Vagina (tissue), 2 donors: ENCODE data around the gene USP7. TPM values are rescaled to one million over a fixed set of nuclear protein-coding genes. Genes with fewer than 3 reads are reported as not detected.

ENCODE experiments used
- DNase-seq, 2 donors: peaks; one replicate each; pipeline ENCODE4 v3.0.0-alpha.2; 2017; ENCODE audit errors: extremely low spot score in 2 of 2
- H3K27ac ChIP-seq: fragments of 200-600 bp; sonication (generic); one replicate; pipeline ENCODE4 v1.5.1; 2019
- H3K27me3 ChIP-seq: fragments of 200-600 bp; sonication (generic); one replicate; pipeline ENCODE4 v1.5.1; 2019
- H3K36me3 ChIP-seq, 2 donors: fragments of 200-600 bp; sonication (generic); one replicate each; pipeline ENCODE4 v1.5.1; 2017 to 2019
- H3K4me1 ChIP-seq: fragments of 200-600 bp; sonication (generic); one replicate; pipeline ENCODE4 v1.5.1; 2019
- H3K4me3 ChIP-seq, 2 donors: fragments of 200-600 bp; sonication (generic); 1 replicate in 1 of 2; 2 replicates in 1 of 2; pipeline ENCODE4 v1.5.1; 2016 to 2019
- H3K9me3 ChIP-seq: fragments of 200-600 bp; sonication (generic); one replicate; pipeline ENCODE4 v1.5.1; 2019
- CTCF ChIP-seq, 3 experiments: fragments of 450-650 bp in 2 of 3; fragments of 200-600 bp in 1 of 3; sonication (generic) in 1 of 3; IDR thresholded peaks; one replicate each; pipeline ENCODE4 v1.5.1; 2017 to 2019; ENCODE audit warnings: antibody characterized with exemption in 3 of 3, mild to moderate bottlenecking in 2 of 3, moderate library complexity in 2 of 3
- POLR2A ChIP-seq, 2 donors: fragments of 450-650 bp; IDR thresholded peaks; one replicate each; pipeline ENCODE4 v1.6.1; 2017; ENCODE audit warnings: antibody characterized with exemption in 2 of 2, mild to moderate bottlenecking in 2 of 2, moderate library complexity in 2 of 2
- POLR2AphosphoS5 ChIP-seq, 2 donors: sonication (generic); formaldehyde crosslinking; IDR thresholded peaks; one replicate each; pipeline ENCODE4 v1.9.0; 2017; ENCODE audit warnings: antibody characterized with exemption in 2 of 2, mild to moderate bottlenecking in 2 of 2, low read depth in 1 of 2; ENCODE audit not compliant: insufficient read depth in 1 of 2
- intact Hi-C: fragments of 100-400 bp; cut with DNase I; formaldehyde crosslinking; loops from one replicate; pipeline ENCODE4 v1.15.1; 2023
- total RNA-seq: library from RNA; depleted of rRNA; stranded (reverse); fragments of >200 nt; gene quantifications from one replicate; pipeline ENCODE4 v1.2.3, GENCODE V29; 2016

Gene USP7
- total RNA-seq, 1 donor from 2014 or later = 112 TPM

- H3K4me3 ChIP-seq = no peak overlapping the region
- peaks cover 28% of the 10 kb centered on the region for H3K4me1 ChIP-seq
- no peak for TF ChIP-seq POLR2AphosphoS5 (IDR thresholded peaks at IDR 0.05; ENCODE audit: insufficient read depth in 1 of 2, low read depth in 1 of 2)
- TF ChIP-seq CTCF (IDR thresholded peaks at IDR 0.05) = no peak
- no peak for TF ChIP-seq POLR2A (IDR thresholded peaks at IDR 0.05)
- no peaks in the 10 kb centered on the region for H3K9me3 ChIP-seq
- H3K27me3 ChIP-seq = no peaks in the 10 kb centered on the region
- H3K27ac ChIP-seq = no peak overlapping the region
- no peak for DNase-seq
- intact Hi-C loops = no loop called here
- peaks cover 0 to 17% of the 10 kb centered on the region in 2 donors for H3K36me3 ChIP-seq
Measured at GRCh38 chr16:8887952-8888560, 75.7 kb downstream of the USP7 start.

- Histone ChIP-seq H3K36me3 (peaks cover 0 to 17% of the 10 kb centered on the region in 2 donors), H3K27me3 (no peaks in the 10 kb centered on the region), H3K4me3 (no peak overlapping the region), H3K4me1 (peaks cover 28% of the 10 kb centered on the region), H3K27ac (no peak overlapping the region), H3K9me3 (no peaks in the 10 kb centered on the region)
- TF ChIP-seq POLR2AphosphoS5 (IDR thresholded peaks at IDR 0.05; ENCODE audit: insufficient read depth in 1 of 2, low read depth in 1 of 2) = no peak
- TF ChIP-seq CTCF (IDR thresholded peaks at IDR 0.05) = no peak
- no peak for TF ChIP-seq POLR2A (IDR thresholded peaks at IDR 0.05)
- intact Hi-C loops = no loop called here
- DNase-seq = no peak
Measured at GRCh38 chr16:8887431-8887765, 76.3 kb downstream of the USP7 start.

GRCh38 chr16:8886593-8887430 is 76.9 kb downstream of the USP7 start:
- H3K4me1 ChIP-seq = peaks cover 28% of the 10 kb centered on the region
- no peak for DNase-seq
- TF ChIP-seq POLR2AphosphoS5 (IDR thresholded peaks at IDR 0.05; ENCODE audit: insufficient read depth in 1 of 2, low read depth in 1 of 2) (no peak), CTCF (IDR thresholded peaks at IDR 0.05) (no peak), POLR2A (IDR thresholded peaks at IDR 0.05) (no peak)
- H3K27me3 ChIP-seq = no peaks in the 10 kb centered on the region
- peaks cover 0 to 11% of the 10 kb centered on the region in 2 donors for H3K36me3 ChIP-seq
- intact Hi-C loops = no loop called here
- H3K27ac ChIP-seq = no peak overlapping the region
- H3K9me3 ChIP-seq = no peaks in the 10 kb centered on the region
- H3K4me3 ChIP-seq = no peak overlapping the region

- intact Hi-C loops = no loop called here
- DNase-seq = peak in 1 of 2 donors; percentile 87
- H3K4me3 ChIP-seq = no peak overlapping the region
Measured at GRCh38 chr16:8885674-8886592, 77.8 kb downstream of the USP7 start.

More at GRCh38 chr16:8885674-8886592, 77.8 kb downstream of the USP7 start:
- Histone ChIP-seq H3K27ac (no peak overlapping the region), H3K36me3 (peaks cover 0 to 3% of the 10 kb centered on the region in 2 donors), H3K27me3 (no peaks in the 10 kb centered on the region), H3K4me1 (peaks cover 28% of the 10 kb centered on the region), H3K9me3 (no peaks in the 10 kb centered on the region)
- no peak for TF ChIP-seq POLR2A (IDR thresholded peaks at IDR 0.05)
- TF ChIP-seq POLR2AphosphoS5 (IDR thresholded peaks at IDR 0.05; ENCODE audit: insufficient read depth in 1 of 2, low read depth in 1 of 2) = no peak
- no peak for TF ChIP-seq CTCF (IDR thresholded peaks at IDR 0.05)
